Natural killer cell treated with Interleukin-12 subunit alpha and Interleukin-12 subunit beta and Interleukin-15 and Interleukin-18, amount 100 ng/mL, for 72 hours (primary cell): ENCODE measurements around the gene TRPM2. TPM values are rescaled to one million over a fixed set of nuclear protein-coding genes. Genes with fewer than 3 reads are reported as not detected.

Source experiments
- ATAC-seq, 2 donors: fragments of 150-1000 bp; cut with Tn5 transposase in 1 of 2; sonication (Bioruptor Pico), chemical (Tn5 transposase) in 1 of 2; 2 replicates each; pipeline ENCODE4 v1.10.0; 2021
- DNase-seq: peaks from one replicate; pipeline ENCODE4 v3.0.0; 2022; ENCODE audit warnings: low spot score
- H3K27ac Mint-ChIP-seq, 2 donors: 1 replicate in 1 of 2; 2 replicates in 1 of 2; pipeline ENCODE4 v1.8.0; 2022; ENCODE audit warnings: mixed read lengths in 2 of 2, mild to moderate bottlenecking in 1 of 2, moderate library complexity in 1 of 2
- H3K27me3 Mint-ChIP-seq, 2 donors: 1 replicate in 1 of 2; 2 replicates in 1 of 2; pipeline ENCODE4 v1.8.0; 2022; ENCODE audit warnings: mixed read lengths in 2 of 2
- H3K36me3 Mint-ChIP-seq: one replicate; pipeline ENCODE4 v1.8.0; 2022; ENCODE audit warnings: mixed read lengths
- H3K4me1 Mint-ChIP-seq, 2 donors: 1 replicate in 1 of 2; 2 replicates in 1 of 2; pipeline ENCODE4 v1.8.0; 2022; ENCODE audit warnings: low read depth in 2 of 2, mixed read lengths in 2 of 2, mild to moderate bottlenecking in 1 of 2
- H3K4me3 Mint-ChIP-seq: one replicate; pipeline ENCODE4 v1.8.0; 2022; ENCODE audit warnings: mixed read lengths
- H3K9me3 Mint-ChIP-seq: 2 replicates; pipeline ENCODE4 v1.8.0; 2022; ENCODE audit warnings: mixed read lengths
- total RNA-seq, 2 donors: library from RNA; stranded (reverse); gene quantifications; one replicate each; pipeline ENCODE4 v1.2.3, GENCODE V29; 2022

TRPM2 gene
- total RNA-seq, 2 donors from 2014 or later, result 14.7 to 15.8 TPM

GRCh38 chr21:44363278-44363677 lies 9.9 kb downstream of the TRPM2 start:
- Mint-ChIP-seq H3K9me3 (peaks cover 5% of the 10 kb centered on the region), H3K4me3 (no peak overlapping the region), H3K4me1 (peaks cover 0 to 19% of the 10 kb centered on the region in 2 donors), H3K36me3 (peaks cover 8% of the 10 kb centered on the region), H3K27me3 (no peaks in the 10 kb centered on the region), H3K27ac (no peak overlapping the region)
- ATAC-seq (no peak), DNase-seq (no peak)

DNA sequence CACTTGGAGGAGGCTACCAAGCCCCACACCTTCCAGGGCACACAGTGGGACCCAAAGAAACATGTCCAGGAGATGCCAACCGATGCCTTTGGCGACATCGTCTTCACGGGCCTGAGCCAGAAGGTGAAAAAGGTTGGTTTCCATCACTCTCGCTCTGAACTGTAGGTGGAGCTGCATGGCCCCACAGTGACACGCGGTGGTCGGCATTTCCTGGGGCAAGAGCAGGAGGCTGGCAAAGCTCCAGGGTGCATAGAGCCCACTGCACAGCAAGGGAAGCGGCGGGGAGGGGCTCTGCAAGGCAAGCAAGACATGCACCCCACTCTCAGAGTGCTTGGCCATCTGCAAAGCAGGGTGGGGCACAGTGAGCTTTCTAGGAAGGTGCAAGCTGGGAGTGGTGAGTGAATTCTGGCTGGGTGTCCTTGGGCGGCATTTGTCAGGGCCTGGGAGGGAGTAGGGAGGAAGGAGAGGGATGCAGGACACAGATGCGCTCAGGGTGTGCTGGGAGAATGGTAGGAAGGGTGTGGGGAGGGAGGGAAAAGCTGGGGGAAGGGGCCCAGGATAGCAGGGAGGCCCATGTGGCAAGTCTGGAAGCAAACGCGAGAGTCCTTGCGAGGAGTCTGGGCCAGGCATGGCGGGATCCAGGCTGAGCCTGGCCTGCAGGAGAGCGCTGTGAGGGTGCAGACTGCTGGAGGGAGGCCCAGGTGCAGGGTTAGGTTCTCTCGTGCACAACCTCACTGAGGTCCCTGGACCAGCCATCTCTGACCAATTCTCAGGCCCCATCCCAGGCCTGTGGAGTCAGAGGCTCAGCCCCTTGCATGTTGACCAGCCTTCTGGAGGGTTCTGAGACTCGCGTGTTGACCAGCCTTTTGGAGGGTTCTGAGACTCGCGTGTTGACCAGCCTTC lies 11.0 kb downstream of the TRPM2 start:
- peaks cover 8% of the 10 kb centered on the region for H3K36me3 Mint-ChIP-seq
- no peaks in the 10 kb centered on the region for H3K27me3 Mint-ChIP-seq
- H3K27ac Mint-ChIP-seq, result no peak overlapping the region
- no peak overlapping the region for H3K4me3 Mint-ChIP-seq
- ATAC-seq (no peak), DNase-seq (no peak)
- H3K4me1 Mint-ChIP-seq, result peaks cover 0 to 18% of the 10 kb centered on the region in 2 donors
- H3K9me3 Mint-ChIP-seq, result peaks cover 5% of the 10 kb centered on the region

DNA sequence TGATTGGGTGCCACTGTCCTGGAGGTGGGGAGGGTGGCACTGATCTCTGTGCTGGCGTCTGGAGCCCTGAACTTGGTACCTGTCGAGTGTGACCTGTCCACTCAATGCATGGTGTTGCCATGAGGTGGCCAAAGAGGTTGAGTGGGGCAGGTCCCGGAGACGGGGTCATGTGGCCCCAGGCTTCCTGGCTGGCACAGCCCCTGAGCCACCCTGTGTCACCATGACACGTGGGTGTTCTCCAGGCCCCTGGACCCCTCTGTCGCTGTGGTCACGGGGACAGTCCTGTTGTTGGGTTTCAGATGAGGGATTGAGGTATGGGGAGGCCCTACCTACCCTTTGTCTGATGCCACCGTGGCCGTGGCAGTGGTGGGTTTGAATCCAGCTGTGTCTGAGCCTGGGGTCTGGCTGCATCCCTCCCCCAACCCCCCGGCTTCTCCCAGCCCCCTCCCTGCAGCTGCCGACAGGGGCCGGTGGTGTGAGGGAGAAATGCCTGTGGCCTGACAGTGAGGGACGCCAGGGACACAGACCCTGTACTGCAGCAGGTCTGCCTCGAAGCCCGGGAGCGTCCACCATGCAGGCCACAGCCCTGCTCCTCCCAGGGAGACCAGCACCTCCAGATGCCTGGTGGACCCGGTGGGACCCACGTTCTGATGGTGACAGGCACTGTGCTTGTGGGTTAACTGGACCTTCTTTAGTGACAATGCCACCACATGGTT lies 12.0 kb downstream of the TRPM2 start:
- no peak for ATAC-seq
- Mint-ChIP-seq H3K27me3 (no peaks in the 10 kb centered on the region), H3K9me3 (peaks cover 5% of the 10 kb centered on the region), H3K4me1 (peaks cover 0 to 15% of the 10 kb centered on the region in 2 donors), H3K4me3 (no peak overlapping the region), H3K36me3 (peaks cover 8% of the 10 kb centered on the region), H3K27ac (no peak overlapping the region)
- no peak for DNase-seq

- peaks cover 5% of the 10 kb centered on the region for H3K9me3 Mint-ChIP-seq
- no peaks in the 10 kb centered on the region for H3K27me3 Mint-ChIP-seq
- H3K4me3 Mint-ChIP-seq, result no peak overlapping the region
- H3K36me3 Mint-ChIP-seq, result peaks cover 8% of the 10 kb centered on the region
- H3K4me1 Mint-ChIP-seq, result peaks cover 0 to 15% of the 10 kb centered on the region in 2 donors
- DNase-seq (no peak), ATAC-seq (no peak)
- no peak overlapping the region for H3K27ac Mint-ChIP-seq
Measured at GRCh38 chr21:44365967-44366585, 12.7 kb downstream of the TRPM2 start.

GRCh38 chr21:44366586-44367211 lies 13.3 kb downstream of the TRPM2 start:
- H3K4me3 Mint-ChIP-seq, result no peak overlapping the region
- DNase-seq (no peak), ATAC-seq (peak in 1 of 2 donors; percentile 18)
- peaks cover 5% of the 10 kb centered on the region for H3K9me3 Mint-ChIP-seq
- peaks cover 0 to 17% of the 10 kb centered on the region in 2 donors for H3K4me1 Mint-ChIP-seq
- H3K27me3 Mint-ChIP-seq, result no peaks in the 10 kb centered on the region
- H3K36me3 Mint-ChIP-seq, result peaks cover 13% of the 10 kb centered on the region
- H3K27ac Mint-ChIP-seq, result no peak overlapping the region

DNA sequence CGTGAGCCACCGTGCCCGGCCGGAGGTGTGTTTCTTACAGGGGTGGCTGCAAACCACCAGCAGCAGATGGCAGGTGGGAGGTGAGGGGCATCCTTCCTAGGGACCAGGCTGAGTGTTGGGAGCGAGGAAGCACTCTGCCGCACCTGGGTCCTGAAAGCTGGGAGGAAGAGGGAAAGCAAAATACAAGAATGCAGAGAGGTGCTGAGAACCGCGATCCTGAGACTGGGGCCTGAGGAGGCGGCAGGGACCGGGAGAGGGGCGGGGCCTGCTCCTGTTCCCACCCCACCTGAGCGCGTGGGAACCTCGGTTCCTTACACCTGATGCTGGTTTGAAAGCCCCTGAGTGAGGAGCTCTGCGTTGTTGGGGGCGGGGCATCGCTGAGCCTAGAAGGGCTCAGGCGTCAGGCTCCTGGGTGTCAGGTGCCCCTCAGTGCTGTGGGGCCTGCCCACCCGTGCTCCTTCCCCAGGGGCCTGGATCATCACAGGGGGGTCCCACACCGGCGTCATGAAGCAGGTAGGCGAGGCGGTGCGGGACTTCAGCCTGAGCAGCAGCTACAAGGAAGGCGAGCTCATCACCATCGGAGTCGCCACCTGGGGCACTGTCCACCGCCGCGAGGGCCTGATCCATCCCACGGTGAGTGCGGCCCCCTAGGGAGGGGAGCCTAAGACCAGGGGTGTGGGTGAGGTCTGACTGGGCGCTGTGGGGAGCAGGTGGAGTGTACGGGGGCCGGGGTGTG lies 15.5 kb downstream of the TRPM2 start:
- Mint-ChIP-seq H3K36me3 (peaks cover 5% of the 10 kb centered on the region), H3K4me3 (no peak overlapping the region), H3K9me3 (no peaks in the 10 kb centered on the region), H3K4me1 (peaks cover 5 to 21% of the 10 kb centered on the region in 2 donors), H3K27ac (no peak overlapping the region), H3K27me3 (no peaks in the 10 kb centered on the region)
- DNase-seq (no peak), ATAC-seq (peak in 1 of 2 donors; percentile 32)

GRCh38 chr21:44370027-44370735 lies 16.8 kb downstream of the TRPM2 start:
- DNase-seq, result no peak
- peaks cover 11 to 26% of the 10 kb centered on the region in 2 donors for H3K4me1 Mint-ChIP-seq

DNA sequence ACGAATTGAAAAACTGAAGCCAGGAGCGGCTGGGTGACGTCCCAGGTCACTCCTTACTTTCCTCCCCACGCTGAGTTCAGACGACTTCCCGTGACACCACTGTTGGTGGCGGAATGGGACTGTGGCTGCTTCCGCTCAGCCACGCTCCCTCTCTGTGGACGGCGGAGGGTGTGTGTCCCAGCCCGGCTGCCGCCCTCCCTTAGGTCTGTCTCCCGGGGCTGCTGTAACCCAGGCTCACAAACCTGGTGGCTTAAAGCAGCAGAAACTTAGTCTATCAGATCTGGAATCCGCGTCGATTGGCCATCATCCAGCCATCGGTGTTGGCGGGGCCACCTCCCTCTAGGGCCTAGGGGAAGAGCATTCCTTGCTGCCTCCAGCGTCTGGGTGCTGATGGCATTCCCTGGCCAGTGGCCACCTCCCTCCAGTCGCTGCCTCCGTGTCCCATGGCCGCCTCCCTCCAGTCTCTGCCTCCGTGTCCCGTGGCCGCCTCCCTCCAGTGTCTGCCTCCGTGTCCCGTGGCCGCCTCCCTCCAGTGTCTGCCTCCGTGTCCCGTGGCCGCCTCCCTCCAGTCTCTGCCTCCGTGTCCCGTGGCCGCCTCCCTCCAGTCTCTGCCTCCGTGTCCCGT lies 17.5 kb downstream of the TRPM2 start:
- no peaks in the 10 kb centered on the region for H3K27me3 Mint-ChIP-seq
- peaks cover 18 to 33% of the 10 kb centered on the region in 2 donors for H3K4me1 Mint-ChIP-seq
- no peak overlapping the region for H3K4me3 Mint-ChIP-seq
- no peak overlapping the region for H3K27ac Mint-ChIP-seq
- DNase-seq (no peak), ATAC-seq (no peak)
- H3K36me3 Mint-ChIP-seq, result peaks cover 12% of the 10 kb centered on the region
- peaks cover 3% of the 10 kb centered on the region for H3K9me3 Mint-ChIP-seq

More at GRCh38 chr21:44370027-44370735, 16.8 kb downstream of the TRPM2 start:
- peaks cover 2% of the 10 kb centered on the region for H3K9me3 Mint-ChIP-seq
- peaks cover 9% of the 10 kb centered on the region for H3K36me3 Mint-ChIP-seq
- H3K27ac Mint-ChIP-seq, result no peak overlapping the region
- no peak overlapping the region for H3K4me3 Mint-ChIP-seq
- peak in 1 of 2 donors; percentile 50 for ATAC-seq
- no peaks in the 10 kb centered on the region for H3K27me3 Mint-ChIP-seq

DNA sequence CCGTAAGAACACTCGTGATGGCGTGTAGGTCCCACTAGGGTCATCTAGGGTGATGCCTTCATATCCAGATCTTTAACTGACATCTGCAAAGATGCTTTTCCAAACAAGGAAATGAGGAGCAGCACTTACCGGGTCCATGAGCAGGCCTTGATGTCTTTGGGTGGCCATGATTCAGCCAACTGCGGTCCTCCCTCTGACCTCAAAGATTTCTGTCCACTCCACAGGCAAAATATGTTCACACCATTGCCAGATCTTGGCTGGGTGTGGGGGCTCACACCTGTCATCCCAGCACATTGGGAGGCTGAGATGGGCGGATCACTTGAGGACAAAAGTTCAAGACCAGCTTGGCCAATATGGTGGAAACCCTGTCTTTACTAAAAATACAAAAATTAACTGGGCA lies 18.2 kb downstream of the TRPM2 start:
- Mint-ChIP-seq H3K36me3 (peaks cover 12% of the 10 kb centered on the region), H3K4me3 (no peak overlapping the region), H3K9me3 (peaks cover 3% of the 10 kb centered on the region), H3K4me1 (peaks cover 21 to 38% of the 10 kb centered on the region in 2 donors), H3K27ac (no peak overlapping the region), H3K27me3 (no peaks in the 10 kb centered on the region)
- ATAC-seq, result no peak
- DNase-seq, result no peak

DNA sequence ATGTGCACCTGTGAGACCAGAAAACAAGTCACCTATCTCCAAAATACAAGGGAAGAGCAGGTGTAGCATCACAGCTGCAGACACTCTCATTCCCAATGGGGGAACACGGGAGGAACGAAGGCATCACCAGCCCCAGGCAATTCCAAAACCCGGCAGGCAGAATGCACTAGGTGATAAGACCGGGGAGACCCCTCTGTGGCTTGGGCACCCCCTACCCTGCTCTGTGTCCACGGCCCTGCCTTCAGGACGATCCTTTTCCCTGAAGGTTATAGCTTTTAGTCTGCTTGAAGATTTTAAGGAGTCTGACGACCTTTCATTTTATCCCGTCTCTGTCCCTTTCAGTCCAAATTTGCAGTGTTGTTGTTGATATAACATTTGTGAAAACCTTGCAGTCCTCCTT lies 19.2 kb downstream of the TRPM2 start:
- peaks cover 26 to 44% of the 10 kb centered on the region in 2 donors for H3K4me1 Mint-ChIP-seq
- H3K27me3 Mint-ChIP-seq, result peaks cover 0 to 4% of the 10 kb centered on the region in 2 donors
- H3K4me3 Mint-ChIP-seq, result no peak overlapping the region
- DNase-seq, result no peak
- no peak for ATAC-seq
- peaks cover 12% of the 10 kb centered on the region for H3K36me3 Mint-ChIP-seq
- H3K27ac Mint-ChIP-seq, result no peak overlapping the region
- peaks cover 3% of the 10 kb centered on the region for H3K9me3 Mint-ChIP-seq

GRCh38 chr21:44374601-44375280 lies 21.3 kb downstream of the TRPM2 start:
- DNase-seq, result no peak
- ATAC-seq, result no peak
- H3K4me1 Mint-ChIP-seq, result peaks cover 26 to 40% of the 10 kb centered on the region in 2 donors
- H3K27ac Mint-ChIP-seq, result peak overlapping the region in 1 of 2 donors; percentile 40
- H3K9me3 Mint-ChIP-seq, result peaks cover 3% of the 10 kb centered on the region
- peaks cover 0 to 4% of the 10 kb centered on the region in 2 donors for H3K27me3 Mint-ChIP-seq
- peaks cover 12% of the 10 kb centered on the region for H3K36me3 Mint-ChIP-seq
- peak overlapping the region; percentile 82 for H3K4me3 Mint-ChIP-seq

DNA sequence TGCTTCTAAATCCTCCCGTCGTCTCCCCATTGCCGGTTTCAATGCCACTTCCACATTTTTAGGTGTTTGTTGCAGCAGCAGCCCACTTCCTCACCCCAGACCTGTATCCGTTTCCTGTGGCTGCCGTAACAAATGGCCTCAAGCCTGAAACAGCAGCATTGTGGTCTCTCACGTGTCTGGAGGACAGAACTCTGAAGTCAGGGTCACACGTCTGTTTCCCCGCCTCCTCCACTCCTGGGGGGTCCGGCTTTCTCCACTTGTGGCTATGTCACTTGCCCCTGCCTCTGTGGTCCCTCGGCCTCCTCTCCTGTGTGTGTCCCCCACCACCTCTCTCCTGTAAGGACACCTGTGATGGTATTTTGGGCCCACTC lies 21.8 kb downstream of the TRPM2 start:
- Mint-ChIP-seq H3K27ac (peak overlapping the region in 1 of 2 donors; percentile 40), H3K4me3 (peak overlapping the region; percentile 82), H3K27me3 (peaks cover 0 to 4% of the 10 kb centered on the region in 2 donors), H3K9me3 (peaks cover 3% of the 10 kb centered on the region), H3K4me1 (peaks cover 26 to 40% of the 10 kb centered on the region in 2 donors), H3K36me3 (peaks cover 12% of the 10 kb centered on the region)
- ATAC-seq (peak; percentile 82), DNase-seq (peak; percentile 77)
